SK-N-MC (cell line): Measurements from ENCODE around the gene CTPS1.

ENCODE experiments used
- DNase-seq: peaks from one replicate; pipeline ENCODE4 v3.0.0-alpha.2; 2011; ENCODE audit warnings: low read depth, low spot score
- H3K27ac ChIP-seq: fragments of 200-600 bp; sonication (generic); 2 replicates; pipeline ENCODE4 v1.5.1; 2016; ENCODE audit warnings: mixed run types
- H3K36me3 ChIP-seq: fragments of 200-600 bp; sonication (generic); 2 replicates; pipeline ENCODE4 v1.6.1; 2017; ENCODE audit warnings: antibody characterized with exemption, low read length, mixed read lengths; ENCODE audit not compliant: insufficient read depth
- H3K4me3 ChIP-seq: fragments of 200-600 bp; sonication (generic); 2 replicates; pipeline ENCODE4 v1.5.1; 2016
- H3K9ac ChIP-seq: fragments of 200-600 bp; sonication (generic); 2 replicates; pipeline ENCODE4 v1.8.0; 2017; ENCODE audit warnings: mixed run types, mixed read lengths; ENCODE audit not compliant: insufficient read length
- H3K9me3 ChIP-seq: fragments of 200-600 bp; sonication (generic); 2 replicates; pipeline ENCODE4 v1.6.1; 2017; ENCODE audit warnings: low read depth, mild to moderate bottlenecking, antibody characterized with exemption, low read length, moderate library complexity, mixed read lengths
- EZH2 ChIP-seq: fragments of 200-600 bp; sonication (generic); IDR thresholded peaks from one replicate; pipeline ENCODE4 v1.6.1; 2017; ENCODE audit warnings: antibody characterized with exemption
- FOXP2 ChIP-seq: optimal IDR thresholded peaks from 2 replicates; pipeline ENCODE3; 2011; ENCODE audit warnings: mild to moderate bottlenecking, moderate library complexity; ENCODE audit not compliant: insufficient read depth; ENCODE audit errors: extremely low read length, control extremely low read depth
- POLR2AphosphoS5 ChIP-seq: IDR thresholded peaks from 2 replicates; pipeline ENCODE4 v1.6.1; 2012; ENCODE audit warnings: mild to moderate bottlenecking, low read depth, low read length, borderline replicate concordance

CTPS1 gene

GRCh38 chr1:40956407-40956806, 23.1 kb upstream of the CTPS1 start:
- no peaks in the 10 kb centered on the region for H3K36me3 ChIP-seq
- no peak for DNase-seq
- no peak overlapping the region for H3K27ac ChIP-seq
- H3K9me3 ChIP-seq = no peaks in the 10 kb centered on the region
- no peak overlapping the region for H3K9ac ChIP-seq
- TF ChIP-seq POLR2AphosphoS5 (no peak), EZH2 (no peak), FOXP2 (no peak)
- H3K4me3 ChIP-seq = no peak overlapping the region

DNA sequence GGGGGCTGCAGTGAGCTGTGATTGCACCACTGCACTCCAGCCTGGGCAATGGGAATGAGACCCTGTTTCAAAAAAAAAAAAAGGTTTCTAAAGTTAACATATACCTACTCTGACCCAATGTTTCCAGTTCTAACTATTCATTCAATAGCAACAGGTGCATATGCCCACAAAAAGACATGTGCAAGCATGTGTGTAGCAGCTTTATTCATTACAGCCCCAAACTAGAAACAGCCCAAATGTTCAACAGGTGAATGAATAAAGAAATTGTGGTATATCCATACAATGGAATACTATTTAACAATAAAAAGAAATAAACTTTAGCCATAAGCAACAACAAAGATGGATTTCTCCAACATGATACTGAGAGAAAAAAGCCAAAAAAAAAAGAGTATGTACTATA, 21.3 kb upstream of the CTPS1 start:
- no peaks in the 10 kb centered on the region for H3K36me3 ChIP-seq
- no peaks in the 10 kb centered on the region for H3K9me3 ChIP-seq
- H3K4me3 ChIP-seq = no peak overlapping the region
- TF ChIP-seq FOXP2 (no peak), POLR2AphosphoS5 (no peak), EZH2 (no peak)
- no peak overlapping the region for H3K27ac ChIP-seq
- no peak for DNase-seq
- H3K9ac ChIP-seq = no peak overlapping the region

- Histone ChIP-seq H3K9me3 (no peaks in the 10 kb centered on the region), H3K4me3 (no peak overlapping the region), H3K36me3 (no peaks in the 10 kb centered on the region), H3K27ac (no peak overlapping the region), H3K9ac (no peak overlapping the region)
- no peak for DNase-seq
- TF ChIP-seq POLR2AphosphoS5 = no peak
- no peak for TF ChIP-seq FOXP2
- no peak for TF ChIP-seq EZH2
Observed at GRCh38 chr1:40965531-40965930, 14.0 kb upstream of the CTPS1 start.

DNA sequence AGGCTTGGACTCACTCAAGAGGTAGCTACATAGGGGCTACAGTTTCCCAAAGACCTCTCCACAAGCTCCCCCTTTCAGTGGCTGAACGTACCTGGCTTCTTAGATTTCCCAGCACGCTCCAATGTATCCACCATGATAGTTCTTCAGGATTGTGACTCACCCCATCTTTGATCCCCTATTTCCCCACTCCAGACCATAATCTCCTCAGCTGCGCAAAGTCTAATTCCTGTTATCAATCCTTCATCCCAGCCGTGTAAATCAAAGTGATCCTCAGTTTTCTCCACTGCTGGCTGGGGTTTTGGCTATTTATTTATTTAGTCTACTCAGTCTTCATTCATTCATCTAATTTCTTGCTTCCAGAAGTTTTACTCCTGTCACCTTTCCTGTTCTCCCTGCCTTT, 13.1 kb upstream of the CTPS1 start:
- H3K36me3 ChIP-seq = no peaks in the 10 kb centered on the region
- no peak for TF ChIP-seq EZH2
- no peak for TF ChIP-seq FOXP2
- TF ChIP-seq POLR2AphosphoS5 = no peak
- no peak overlapping the region for H3K9ac ChIP-seq
- DNase-seq = no peak
- no peak overlapping the region for H3K4me3 ChIP-seq
- H3K9me3 ChIP-seq = no peaks in the 10 kb centered on the region
- no peak overlapping the region for H3K27ac ChIP-seq

GRCh38 chr1:40969445-40969844, 10.1 kb upstream of the CTPS1 start:
- Histone ChIP-seq H3K9ac (no peak overlapping the region), H3K4me3 (no peak overlapping the region), H3K9me3 (no peaks in the 10 kb centered on the region), H3K36me3 (no peaks in the 10 kb centered on the region), H3K27ac (no peak overlapping the region)
- DNase-seq = no peak
- TF ChIP-seq FOXP2 = no peak
- no peak for TF ChIP-seq POLR2AphosphoS5
- TF ChIP-seq EZH2 = no peak

DNA sequence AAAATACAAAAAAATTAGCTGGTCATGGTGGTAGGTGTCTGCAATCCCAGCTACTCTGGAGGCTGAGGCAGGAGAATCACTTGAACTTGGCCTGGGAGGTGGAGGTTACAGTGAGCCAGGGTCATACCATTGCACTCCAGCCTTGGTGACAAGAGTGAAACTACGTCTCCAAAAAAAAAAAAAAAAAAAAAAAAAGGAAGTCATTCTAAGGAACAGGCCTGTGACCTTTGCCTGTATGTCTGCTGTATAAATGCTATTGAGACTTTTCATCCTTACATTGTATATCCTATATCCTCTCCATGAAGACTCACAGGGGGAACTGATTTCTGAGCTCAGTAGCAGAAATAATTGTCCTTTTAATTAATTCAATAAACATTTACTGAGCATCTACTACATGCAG, 7.5 kb upstream of the CTPS1 start:
- no peaks in the 10 kb centered on the region for H3K36me3 ChIP-seq
- H3K27ac ChIP-seq = no peak overlapping the region
- H3K9me3 ChIP-seq = no peaks in the 10 kb centered on the region
- TF ChIP-seq FOXP2 (no peak), EZH2 (no peak), POLR2AphosphoS5 (no peak)
- no peak for DNase-seq
- no peak overlapping the region for H3K4me3 ChIP-seq
- no peak overlapping the region for H3K9ac ChIP-seq

DNA sequence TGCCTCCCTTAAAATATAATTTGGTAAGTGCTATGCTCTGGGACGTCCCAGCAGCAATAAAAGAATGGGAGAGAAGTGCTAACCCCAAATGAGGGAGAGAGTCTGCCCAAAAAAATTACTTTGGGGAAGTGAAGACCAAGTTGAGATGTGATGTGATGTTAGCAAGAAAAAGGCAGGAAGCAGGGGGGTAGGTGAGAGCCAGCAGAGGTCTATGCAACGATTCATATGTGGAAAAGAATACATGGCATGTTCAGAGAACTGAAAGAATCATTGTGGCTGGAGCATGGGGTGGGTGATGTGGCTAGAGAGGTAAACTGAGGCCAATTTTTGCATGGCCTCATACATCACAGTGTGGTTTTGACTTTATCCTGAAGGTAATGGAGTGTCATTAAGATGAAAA, 5.6 kb upstream of the CTPS1 start:
- no peaks in the 10 kb centered on the region for H3K9me3 ChIP-seq
- H3K36me3 ChIP-seq = no peaks in the 10 kb centered on the region
- DNase-seq = no peak
- no peak overlapping the region for H3K4me3 ChIP-seq
- no peak overlapping the region for H3K27ac ChIP-seq
- no peak for TF ChIP-seq FOXP2
- no peak for TF ChIP-seq POLR2AphosphoS5
- no peak for TF ChIP-seq EZH2
- H3K9ac ChIP-seq = no peak overlapping the region

DNA sequence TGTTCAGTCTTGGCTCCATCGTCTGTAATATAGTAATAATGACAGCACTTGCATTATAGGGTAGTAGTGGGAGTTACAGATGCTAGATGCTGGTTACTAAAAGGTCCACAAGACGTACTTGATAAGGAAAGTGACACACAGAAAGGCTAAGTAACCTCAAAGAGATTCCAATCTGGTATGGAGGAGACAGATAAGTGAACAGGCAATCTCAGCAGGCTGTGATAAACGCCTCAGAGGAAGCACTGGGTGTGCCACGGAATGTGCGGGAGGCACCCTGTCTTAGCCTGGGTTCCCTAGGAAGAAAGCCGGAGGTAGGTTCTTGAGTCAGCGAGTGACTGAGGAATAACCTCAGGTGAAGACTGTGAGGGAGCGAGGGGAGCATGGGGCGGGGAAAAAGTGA, 4.6 kb upstream of the CTPS1 start:
- H3K9me3 ChIP-seq = no peaks in the 10 kb centered on the region
- TF ChIP-seq FOXP2 (no peak), POLR2AphosphoS5 (no peak), EZH2 (no peak)
- H3K36me3 ChIP-seq = no peaks in the 10 kb centered on the region
- DNase-seq = no peak
- H3K27ac ChIP-seq = no peak overlapping the region
- no peak overlapping the region for H3K4me3 ChIP-seq
- no peak overlapping the region for H3K9ac ChIP-seq

GRCh38 chr1:40976952-40977690, 2.4 kb upstream of the CTPS1 start:
- H3K4me3 ChIP-seq = no peak overlapping the region
- H3K9me3 ChIP-seq = no peaks in the 10 kb centered on the region
- H3K9ac ChIP-seq = no peak overlapping the region
- no peak overlapping the region for H3K27ac ChIP-seq
- peaks cover 9% of the 10 kb centered on the region for H3K36me3 ChIP-seq
- TF ChIP-seq POLR2AphosphoS5 (no peak), EZH2 (no peak), FOXP2 (no peak)
- DNase-seq = no peak
